Fibroblast of the aortic adventitia (primary cell): Measurements from ENCODE around the gene AP2S1. TPM values are rescaled to one million over a fixed set of nuclear protein-coding genes. Genes with fewer than 3 reads are reported as not detected.
A peak's percentile ranks its signal among the peaks of the same experiment; 100 is the strongest.
"Not testable (repeated sequence)": the region's sequence is repeated elsewhere in the genome, so short reads cannot be mapped to it uniquely, and the experiment has no call there.

Experiments
- DNase-seq: peaks from one replicate; pipeline ENCODE4 v3.0.0-alpha.2; 2010; ENCODE audit warnings: low read depth
- H3K4me3 ChIP-seq: 2 replicates; pipeline ENCODE4 v1.5.1; 2011; ENCODE audit warnings: low read depth, mild to moderate bottlenecking, control low read depth, low read length, moderate library complexity
- total RNA-seq: library from RNA; depleted of rRNA; stranded (reverse); fragments of >200 nt; gene quantifications from 2 replicates; pipeline ENCODE4 v1.2.3, GENCODE V29; 2012; ENCODE audit warnings: low replicate concordance
- TF ChIP-seq, protein P1 (sequence below): IDR thresholded peaks from 2 replicates; pipeline ENCODE4 v1.5.1; 2011; ENCODE audit warnings: mild to moderate bottlenecking, low read length, control low read depth, inconsistent platforms; ENCODE audit not compliant: insufficient read depth

AP2S1 gene
- total RNA-seq, 1 donor = 113 TPM

- DNase-seq = no peak
- peak within 1 kb of the TSS; percentile 88 for H3K4me3 ChIP-seq
- TF ChIP-seq, protein P1, sequence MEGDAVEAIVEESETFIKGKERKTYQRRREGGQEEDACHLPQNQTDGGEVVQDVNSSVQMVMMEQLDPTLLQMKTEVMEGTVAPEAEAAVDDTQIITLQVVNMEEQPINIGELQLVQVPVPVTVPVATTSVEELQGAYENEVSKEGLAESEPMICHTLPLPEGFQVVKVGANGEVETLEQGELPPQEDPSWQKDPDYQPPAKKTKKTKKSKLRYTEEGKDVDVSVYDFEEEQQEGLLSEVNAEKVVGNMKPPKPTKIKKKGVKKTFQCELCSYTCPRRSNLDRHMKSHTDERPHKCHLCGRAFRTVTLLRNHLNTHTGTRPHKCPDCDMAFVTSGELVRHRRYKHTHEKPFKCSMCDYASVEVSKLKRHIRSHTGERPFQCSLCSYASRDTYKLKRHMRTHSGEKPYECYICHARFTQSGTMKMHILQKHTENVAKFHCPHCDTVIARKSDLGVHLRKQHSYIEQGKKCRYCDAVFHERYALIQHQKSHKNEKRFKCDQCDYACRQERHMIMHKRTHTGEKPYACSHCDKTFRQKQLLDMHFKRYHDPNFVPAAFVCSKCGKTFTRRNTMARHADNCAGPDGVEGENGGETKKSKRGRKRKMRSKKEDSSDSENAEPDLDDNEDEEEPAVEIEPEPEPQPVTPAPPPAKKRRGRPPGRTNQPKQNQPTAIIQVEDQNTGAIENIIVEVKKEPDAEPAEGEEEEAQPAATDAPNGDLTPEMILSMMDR = no peak
These were observed 10.4 kb upstream of the AP2S1 start, which contains the start of gene ARHGAP35 for GRCh38 chr19:46860846-46861690. Gene ARHGAP35 (plus strand): TSS chr19:46860997. CDS start chr19:46918676, 57,679 bp downstream.

GRCh38 chr19:46860125-46860845 lies 9.6 kb upstream of the AP2S1 start:
- peak; percentile 98 for DNase-seq
- TF ChIP-seq, protein P1 = no peak
- H3K4me3 ChIP-seq = peak overlapping the region; percentile 88

DNA sequence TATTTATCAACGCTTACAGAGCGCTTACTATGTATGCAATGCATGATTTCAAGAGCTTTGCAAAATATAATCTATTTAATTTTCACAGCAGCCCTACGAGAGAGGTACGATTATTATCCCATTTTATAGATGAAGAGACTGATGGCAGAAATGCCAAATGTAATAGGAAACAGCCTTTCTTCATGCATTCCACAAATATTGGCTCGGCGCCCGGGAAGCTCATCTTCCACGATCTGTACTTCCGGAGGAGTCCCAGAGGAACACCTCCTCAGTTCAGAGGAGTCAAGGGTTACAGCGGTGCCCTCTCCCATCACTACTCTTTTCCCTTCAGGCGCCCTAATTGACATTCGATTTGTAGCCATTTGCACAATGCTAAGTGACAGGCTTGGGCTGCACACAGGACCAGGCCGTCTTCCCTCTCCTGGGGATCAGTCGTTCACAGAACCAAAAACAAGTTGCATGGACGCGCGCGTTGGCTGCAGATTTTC lies 9.0 kb upstream of the AP2S1 start:
- H3K4me3 ChIP-seq = peak overlapping the region; percentile 65
- TF ChIP-seq, protein P1 = no peak
- DNase-seq = no peak

DNA sequence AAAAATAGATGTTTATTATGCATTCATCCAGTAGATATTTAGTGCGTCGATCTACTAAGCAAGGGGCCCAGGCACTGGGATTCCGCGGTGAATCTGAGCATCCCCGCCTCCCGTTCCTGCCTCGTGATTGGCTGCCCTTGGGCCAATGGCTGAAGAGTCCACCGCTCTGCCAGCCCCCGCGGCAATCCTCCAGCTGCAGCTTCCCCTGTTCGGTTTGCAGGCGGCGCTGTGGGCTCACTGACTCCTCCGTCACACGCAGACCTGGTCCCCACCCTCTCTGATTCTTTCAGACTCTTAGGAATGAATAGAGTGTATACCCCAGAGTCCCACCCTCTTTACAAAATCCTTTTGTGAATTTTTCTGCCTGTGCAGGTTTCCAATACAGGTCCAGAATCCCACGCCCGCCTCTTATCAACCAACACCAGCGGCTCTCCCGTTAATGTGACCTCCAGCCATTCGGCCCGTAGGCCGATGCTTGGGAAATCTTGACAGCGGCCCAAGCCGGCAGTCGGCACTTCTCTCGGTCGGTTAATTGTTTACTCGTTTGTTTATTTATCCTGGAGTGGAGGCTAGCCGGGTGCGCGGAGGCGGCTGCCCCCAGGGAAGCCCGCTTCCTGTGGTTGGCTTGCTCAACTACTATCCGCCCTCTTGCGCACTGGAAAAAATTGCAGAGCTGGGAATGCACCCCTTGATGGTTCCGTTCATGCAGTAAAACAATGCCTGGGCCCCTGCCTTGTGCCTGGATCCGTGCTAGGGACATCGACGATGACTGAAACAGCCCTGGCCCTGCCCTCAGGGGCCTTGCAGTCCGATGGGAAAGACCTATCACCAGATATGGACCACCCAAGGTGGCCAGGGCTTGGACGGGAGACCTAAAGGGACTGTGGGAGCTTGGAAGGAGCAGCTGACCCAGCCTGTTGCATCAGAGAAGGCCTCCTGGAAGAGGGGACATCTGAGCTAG lies 5.7 kb upstream of the AP2S1 start:
- TF ChIP-seq, protein P1 = peak; percentile 88
- H3K4me3 ChIP-seq = peak overlapping the region; percentile 46
- peak; percentile 95 for DNase-seq

DNA sequence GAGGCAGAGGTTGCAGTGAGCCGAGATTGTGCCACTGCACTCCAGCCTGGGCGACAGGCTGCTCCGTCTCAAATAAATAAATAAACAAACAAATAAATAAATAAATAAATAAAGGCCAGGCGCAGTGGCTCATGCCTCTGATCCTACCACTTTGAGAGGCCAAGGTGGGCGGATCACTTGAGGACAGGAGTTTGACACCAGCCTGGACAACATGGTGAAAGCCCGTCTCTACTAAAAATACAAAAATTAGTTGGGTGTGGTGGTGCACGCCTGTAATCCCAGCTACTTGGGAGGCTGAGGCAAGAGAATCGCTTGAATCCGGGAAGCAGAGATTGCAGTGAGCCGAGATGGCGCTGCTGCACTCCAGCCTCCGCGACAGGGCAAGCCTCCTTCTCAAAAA lies 4.1 kb upstream of the AP2S1 start:
- DNase-seq, H3K4me3 ChIP-seq: not testable (repeated sequence)

DNA sequence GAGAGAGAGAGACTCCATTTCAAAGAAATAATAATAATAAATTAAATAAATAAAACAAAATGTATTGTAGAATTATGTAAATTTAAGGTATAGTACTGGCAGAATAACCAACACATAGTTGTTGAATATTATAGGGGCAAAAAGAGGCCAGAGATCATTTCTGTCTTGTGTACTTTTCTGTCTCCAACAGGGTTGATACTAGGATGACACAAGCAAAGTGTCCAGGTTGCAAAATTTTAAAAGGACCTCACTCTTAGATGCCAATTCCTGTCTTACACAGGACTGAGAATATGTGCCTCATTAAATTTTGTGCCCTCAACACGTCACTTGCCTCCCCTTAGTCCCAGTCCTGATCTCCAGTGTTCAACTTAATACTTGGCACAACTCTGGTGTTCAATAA lies 2.2 kb upstream of the AP2S1 start:
- H3K4me3 ChIP-seq = no peak overlapping the region
- DNase-seq = no peak
- TF ChIP-seq, protein P1 = no peak
